ENCODE results near the gene GALNT14.

The GALNT14 gene

GRCh38 chr2:31136000-31136399 is 2.2 kb downstream of the GALNT14 start:
- Histone ChIP-seq H3K36me3 (ENCODE audit: control insufficient read depth, insufficient read depth, low read length) (no peaks in the 10 kb centered on the region), H3K4me3 (ENCODE audit: insufficient read depth, low read depth, low read length, poor library complexity, severe bottlenecking) (no peak overlapping the region), H3K27ac (ENCODE audit: insufficient read depth, low read length, poor library complexity, severe bottlenecking) (no peak overlapping the region), H3K4me1 (ENCODE audit: control insufficient read depth, insufficient read depth, low read length, poor library complexity, severe bottlenecking) (peaks cover 11% of the 10 kb centered on the region), H3K9me3 (ENCODE audit: control insufficient read depth, low read length) (no peaks in the 10 kb centered on the region), H3K27me3 (replicated peaks; ENCODE audit: control insufficient read depth, insufficient read depth, low read length, poor library complexity, severe bottlenecking) (peaks cover 28% of the 10 kb centered on the region)
- no peak for DNase-seq

GRCh38 chr2:31134480-31134879 is 3.8 kb downstream of the GALNT14 start:
- DNase-seq = no peak
- H3K4me1 ChIP-seq (ENCODE audit: control insufficient read depth, insufficient read depth, low read length, poor library complexity, severe bottlenecking) = peaks cover 11% of the 10 kb centered on the region
- peaks cover 28% of the 10 kb centered on the region for H3K27me3 ChIP-seq (replicated peaks; ENCODE audit: control insufficient read depth, insufficient read depth, low read length, poor library complexity, severe bottlenecking)
- no peak overlapping the region for H3K4me3 ChIP-seq (ENCODE audit: insufficient read depth, low read depth, low read length, poor library complexity, severe bottlenecking)
- H3K9me3 ChIP-seq (ENCODE audit: control insufficient read depth, low read length) = no peaks in the 10 kb centered on the region
- H3K36me3 ChIP-seq (ENCODE audit: control insufficient read depth, insufficient read depth, low read length) = no peaks in the 10 kb centered on the region
- H3K27ac ChIP-seq (ENCODE audit: insufficient read depth, low read length, poor library complexity, severe bottlenecking) = no peak overlapping the region

GRCh38 chr2:31132786-31133185 is 5.5 kb downstream of the GALNT14 start:
- DNase-seq = no peak
- peaks cover 8% of the 10 kb centered on the region for H3K4me1 ChIP-seq (ENCODE audit: control insufficient read depth, insufficient read depth, low read length, poor library complexity, severe bottlenecking)
- H3K27me3 ChIP-seq (replicated peaks; ENCODE audit: control insufficient read depth, insufficient read depth, low read length, poor library complexity, severe bottlenecking) = peaks cover 22% of the 10 kb centered on the region
- H3K9me3 ChIP-seq (ENCODE audit: control insufficient read depth, low read length) = no peaks in the 10 kb centered on the region
- no peaks in the 10 kb centered on the region for H3K36me3 ChIP-seq (ENCODE audit: control insufficient read depth, insufficient read depth, low read length)
- H3K4me3 ChIP-seq (ENCODE audit: insufficient read depth, low read depth, low read length, poor library complexity, severe bottlenecking) = no peak overlapping the region
- no peak overlapping the region for H3K27ac ChIP-seq (ENCODE audit: insufficient read depth, low read length, poor library complexity, severe bottlenecking)

GRCh38 chr2:31131871-31132270 is 6.4 kb downstream of the GALNT14 start:
- H3K9me3 ChIP-seq (ENCODE audit: control insufficient read depth, low read length) = no peaks in the 10 kb centered on the region
- DNase-seq = no peak
- H3K36me3 ChIP-seq (ENCODE audit: control insufficient read depth, insufficient read depth, low read length) = no peaks in the 10 kb centered on the region
- no peaks in the 10 kb centered on the region for H3K4me1 ChIP-seq (ENCODE audit: control insufficient read depth, insufficient read depth, low read length, poor library complexity, severe bottlenecking)
- no peak overlapping the region for H3K4me3 ChIP-seq (ENCODE audit: insufficient read depth, low read depth, low read length, poor library complexity, severe bottlenecking)
- peaks cover 15% of the 10 kb centered on the region for H3K27me3 ChIP-seq (replicated peaks; ENCODE audit: control insufficient read depth, insufficient read depth, low read length, poor library complexity, severe bottlenecking)
- H3K27ac ChIP-seq (ENCODE audit: insufficient read depth, low read length, poor library complexity, severe bottlenecking) = no peak overlapping the region

GRCh38 chr2:31129375-31130171 is 8.7 kb downstream of the GALNT14 start:
- no peak overlapping the region for H3K4me3 ChIP-seq (ENCODE audit: insufficient read depth, low read depth, low read length, poor library complexity, severe bottlenecking)

GRCh38 chr2:31127931-31128330 is 10.3 kb downstream of the GALNT14 start:
- Histone ChIP-seq H3K27ac (ENCODE audit: insufficient read depth, low read length, poor library complexity, severe bottlenecking) (no peak overlapping the region), H3K36me3 (ENCODE audit: control insufficient read depth, insufficient read depth, low read length) (no peaks in the 10 kb centered on the region), H3K4me3 (ENCODE audit: insufficient read depth, low read depth, low read length, poor library complexity, severe bottlenecking) (no peak overlapping the region), H3K9me3 (ENCODE audit: control insufficient read depth, low read length) (no peaks in the 10 kb centered on the region), H3K4me1 (ENCODE audit: control insufficient read depth, insufficient read depth, low read length, poor library complexity, severe bottlenecking) (no peaks in the 10 kb centered on the region), H3K27me3 (replicated peaks; ENCODE audit: control insufficient read depth, insufficient read depth, low read length, poor library complexity, severe bottlenecking) (peaks cover 4% of the 10 kb centered on the region)
- DNase-seq = no peak

More at GRCh38 chr2:31129375-31130171, 8.7 kb downstream of the GALNT14 start:
- Histone ChIP-seq H3K9me3 (ENCODE audit: control insufficient read depth, low read length) (no peaks in the 10 kb centered on the region), H3K4me1 (ENCODE audit: control insufficient read depth, insufficient read depth, low read length, poor library complexity, severe bottlenecking) (no peaks in the 10 kb centered on the region), H3K27me3 (replicated peaks; ENCODE audit: control insufficient read depth, insufficient read depth, low read length, poor library complexity, severe bottlenecking) (peaks cover 4% of the 10 kb centered on the region), H3K36me3 (ENCODE audit: control insufficient read depth, insufficient read depth, low read length) (no peaks in the 10 kb centered on the region), H3K27ac (ENCODE audit: insufficient read depth, low read length, poor library complexity, severe bottlenecking) (no peak overlapping the region)
- no peak for DNase-seq

- Histone ChIP-seq H3K9me3 (ENCODE audit: control insufficient read depth, low read length) (no peaks in the 10 kb centered on the region), H3K27me3 (replicated peaks; ENCODE audit: control insufficient read depth, insufficient read depth, low read length, poor library complexity, severe bottlenecking) (no peaks in the 10 kb centered on the region), H3K4me1 (ENCODE audit: control insufficient read depth, insufficient read depth, low read length, poor library complexity, severe bottlenecking) (no peaks in the 10 kb centered on the region), H3K36me3 (ENCODE audit: control insufficient read depth, insufficient read depth, low read length) (no peaks in the 10 kb centered on the region), H3K4me3 (ENCODE audit: insufficient read depth, low read depth, low read length, poor library complexity, severe bottlenecking) (no peak overlapping the region), H3K27ac (ENCODE audit: insufficient read depth, low read length, poor library complexity, severe bottlenecking) (no peak overlapping the region)
- no peak for DNase-seq
Observed at GRCh38 chr2:31125918-31126695, 12.1 kb downstream of the GALNT14 start.

GRCh38 chr2:31124904-31125303 is 13.3 kb downstream of the GALNT14 start:
- no peaks in the 10 kb centered on the region for H3K9me3 ChIP-seq (ENCODE audit: control insufficient read depth, low read length)
- no peak overlapping the region for H3K27ac ChIP-seq (ENCODE audit: insufficient read depth, low read length, poor library complexity, severe bottlenecking)
- H3K27me3 ChIP-seq (replicated peaks; ENCODE audit: control insufficient read depth, insufficient read depth, low read length, poor library complexity, severe bottlenecking) = no peaks in the 10 kb centered on the region
- no peak for DNase-seq
- no peak overlapping the region for H3K4me3 ChIP-seq (ENCODE audit: insufficient read depth, low read depth, low read length, poor library complexity, severe bottlenecking)
- H3K36me3 ChIP-seq (ENCODE audit: control insufficient read depth, insufficient read depth, low read length) = no peaks in the 10 kb centered on the region
- no peaks in the 10 kb centered on the region for H3K4me1 ChIP-seq (ENCODE audit: control insufficient read depth, insufficient read depth, low read length, poor library complexity, severe bottlenecking)

- no peak for DNase-seq
- Histone ChIP-seq H3K36me3 (ENCODE audit: control insufficient read depth, insufficient read depth, low read length) (no peaks in the 10 kb centered on the region), H3K27ac (ENCODE audit: insufficient read depth, low read length, poor library complexity, severe bottlenecking) (no peak overlapping the region)
Observed at GRCh38 chr2:31122133-31122532, 16.1 kb downstream of the GALNT14 start.

GRCh38 chr2:31113765-31114164 is 24.5 kb downstream of the GALNT14 start:
- DNase-seq = no peak
- Histone ChIP-seq H3K4me3 (ENCODE audit: insufficient read depth, low read depth, low read length, poor library complexity, severe bottlenecking) (no peak overlapping the region), H3K9me3 (ENCODE audit: control insufficient read depth, low read length) (no peaks in the 10 kb centered on the region), H3K27ac (ENCODE audit: insufficient read depth, low read length, poor library complexity, severe bottlenecking) (no peak overlapping the region), H3K4me1 (ENCODE audit: control insufficient read depth, insufficient read depth, low read length, poor library complexity, severe bottlenecking) (no peaks in the 10 kb centered on the region), H3K36me3 (ENCODE audit: control insufficient read depth, insufficient read depth, low read length) (no peaks in the 10 kb centered on the region), H3K27me3 (replicated peaks; ENCODE audit: control insufficient read depth, insufficient read depth, low read length, poor library complexity, severe bottlenecking) (no peaks in the 10 kb centered on the region)

More at GRCh38 chr2:31122133-31122532, 16.1 kb downstream of the GALNT14 start:
- Histone ChIP-seq H3K9me3 (ENCODE audit: control insufficient read depth, low read length) (no peaks in the 10 kb centered on the region), H3K4me1 (ENCODE audit: control insufficient read depth, insufficient read depth, low read length, poor library complexity, severe bottlenecking) (no peaks in the 10 kb centered on the region), H3K27me3 (replicated peaks; ENCODE audit: control insufficient read depth, insufficient read depth, low read length, poor library complexity, severe bottlenecking) (no peaks in the 10 kb centered on the region), H3K4me3 (ENCODE audit: insufficient read depth, low read depth, low read length, poor library complexity, severe bottlenecking) (no peak overlapping the region)

Data from effector memory CD4-positive, alpha-beta T cell (primary cell).